Esophagus muscularis mucosa (tissue), 4 donors: Measurements from ENCODE around the gene FAM135A. TPM values are rescaled to one million over a fixed set of nuclear protein-coding genes. Genes with fewer than 3 reads are reported as not detected.

Experiments
- DNase-seq: peaks from one replicate; pipeline ENCODE4 v3.0.0-alpha.2; 2017; ENCODE audit errors: extremely low spot score
- H3K27ac ChIP-seq, 4 donors: fragments of 200-600 bp; sonication (generic); replicated peaks in 1 of 4; 1 replicate in 3 of 4; 2 replicates in 1 of 4; pipeline ENCODE4 v1.5.1; 2016 to 2019; ENCODE audit warnings: mild to moderate bottlenecking in 1 of 4
- H3K27me3 ChIP-seq, 4 donors: fragments of 200-600 bp; sonication (generic); one replicate each; pipeline versions ENCODE4 v1.5.1 to v1.6.0; 2016 to 2019
- H3K36me3 ChIP-seq, 4 donors: fragments of 200-600 bp; sonication (generic); one replicate each; pipeline ENCODE4 v1.5.1; 2016 to 2019
- H3K4me1 ChIP-seq, 4 donors: fragments of 200-600 bp; sonication (generic); one replicate each; pipeline ENCODE4 v1.5.1; 2016 to 2019
- H3K4me3 ChIP-seq, 4 donors: fragments of 200-600 bp; sonication (generic); 1 replicate in 2 of 4; 2 replicates in 2 of 4; pipeline ENCODE4 v1.5.1; 2016 to 2019; ENCODE audit warnings: mild to moderate bottlenecking in 4 of 4, moderate library complexity in 1 of 4
- H3K9me3 ChIP-seq, 4 donors: fragments of 200-600 bp; sonication (generic); 1 replicate in 3 of 4; 2 replicates in 1 of 4; pipeline ENCODE4 v1.5.1; 2016 to 2019
- CTCF ChIP-seq, 3 experiments: fragments of 200-600 bp in 2 of 3; fragments of 450-650 bp in 1 of 3; sonication (generic) in 2 of 3; IDR thresholded peaks; one replicate each; pipeline ENCODE4 v1.5.1; 2017 to 2019; ENCODE audit warnings: antibody characterized with exemption in 3 of 3, mild to moderate bottlenecking in 2 of 3, moderate library complexity in 1 of 3
- EP300 ChIP-seq: sonication (generic); formaldehyde crosslinking; IDR thresholded peaks from one replicate; pipeline ENCODE4 v1.6.1; 2017; ENCODE audit warnings: antibody characterized with exemption
- POLR2A ChIP-seq: fragments of 450-650 bp; IDR thresholded peaks from one replicate; pipeline ENCODE4 v1.6.1; 2017; ENCODE audit warnings: antibody characterized with exemption, moderate library complexity, mild to moderate bottlenecking, low read depth
- POLR2AphosphoS5 ChIP-seq, 2 donors: sonication (generic); formaldehyde crosslinking; IDR thresholded peaks; one replicate each; pipeline ENCODE4 v1.6.1; 2017; ENCODE audit warnings: antibody characterized with exemption in 2 of 2
- WGBS: methylation state at CpG from one replicate; pipeline ENCODE4 v1.1.5; 2018; 5-methylcytosine and 5-hydroxymethylcytosine counted together
- intact Hi-C: fragments of 100-400 bp; cut with DNase I; formaldehyde crosslinking; loops from one replicate; pipeline ENCODE4 v1.15.1; 2023
- total RNA-seq, 4 donors: library from RNA; depleted of rRNA; stranded (reverse); fragments of >200 nt; gene quantifications; one replicate each; pipeline versions ENCODE4 v1.1.0 to v1.2.1, GENCODE V29; 2016

The FAM135A gene
- total RNA-seq, 4 donors from 2014 or later, result 14.8 to 21.3 (median 19.8) TPM

DNA sequence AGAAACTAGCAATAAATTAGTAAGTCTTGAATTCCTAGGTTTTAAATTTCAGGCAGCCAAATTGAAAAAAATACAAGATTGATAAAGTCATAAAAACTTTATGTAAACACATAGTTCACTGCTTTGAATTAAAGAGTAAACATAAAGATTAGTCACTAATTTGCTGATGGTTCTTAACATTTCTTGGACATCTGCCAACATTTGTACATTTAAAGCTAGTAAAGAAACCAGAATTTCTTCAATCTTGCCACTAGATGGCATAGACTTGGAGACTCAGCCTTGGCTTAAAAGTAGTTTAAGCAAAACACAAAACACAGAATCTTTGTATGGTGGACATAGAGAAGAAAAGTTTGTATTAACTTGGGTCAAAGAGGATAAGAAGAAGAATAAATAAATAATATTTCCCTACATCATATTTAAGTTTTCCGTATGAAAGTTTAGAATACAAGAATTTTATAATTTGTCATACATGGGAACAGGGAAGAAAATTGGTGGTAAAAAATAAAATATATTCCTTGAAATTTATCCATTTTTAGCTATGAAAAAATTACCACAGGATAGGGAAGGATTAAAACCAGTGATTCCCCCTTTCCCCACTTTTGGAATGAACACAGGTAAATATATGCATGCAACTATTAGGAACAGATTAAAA lies 41.7 kb upstream of the FAM135A start:
- Histone ChIP-seq H3K27me3 (peaks cover 0 to 5% (median 0%) of the 10 kb centered on the region in 4 donors), H3K36me3 (no peaks in the 10 kb centered on the region), H3K9me3 (no peaks in the 10 kb centered on the region), H3K4me1 (peaks cover 0 to 2% (median 0%) of the 10 kb centered on the region in 4 donors), H3K27ac (no peak overlapping the region), H3K4me3 (no peak overlapping the region)
- TF ChIP-seq POLR2AphosphoS5 (IDR thresholded peaks at IDR 0.05), result no peak
- peak; percentile 59 to 72 (median 60) for TF ChIP-seq CTCF (IDR thresholded peaks at IDR 0.05)
- 2% methylated on average over 1 of the region's 1 CpG for WGBS
- intact Hi-C loops, result no loop called here
- no peak for DNase-seq

- no peak for DNase-seq
- TF ChIP-seq EP300 (no peak), POLR2A (no peak), CTCF (IDR thresholded peaks at IDR 0.05) (no peak), POLR2AphosphoS5 (IDR thresholded peaks at IDR 0.05) (no peak)
- no peak overlapping the region for H3K27ac ChIP-seq
- intact Hi-C loops, result no loop called here
- no peak overlapping the region for H3K4me3 ChIP-seq
- no peaks in the 10 kb centered on the region for H3K9me3 ChIP-seq
- H3K4me1 ChIP-seq, result no peaks in the 10 kb centered on the region
- peaks cover 0 to 5% (median 0%) of the 10 kb centered on the region in 4 donors for H3K27me3 ChIP-seq
- no peaks in the 10 kb centered on the region for H3K36me3 ChIP-seq
- 81% methylated on average over 3 of the region's 3 CpGs for WGBS
These were observed 38.1 kb upstream of the FAM135A start for GRCh38 chr6:70375166-70375565.

DNA sequence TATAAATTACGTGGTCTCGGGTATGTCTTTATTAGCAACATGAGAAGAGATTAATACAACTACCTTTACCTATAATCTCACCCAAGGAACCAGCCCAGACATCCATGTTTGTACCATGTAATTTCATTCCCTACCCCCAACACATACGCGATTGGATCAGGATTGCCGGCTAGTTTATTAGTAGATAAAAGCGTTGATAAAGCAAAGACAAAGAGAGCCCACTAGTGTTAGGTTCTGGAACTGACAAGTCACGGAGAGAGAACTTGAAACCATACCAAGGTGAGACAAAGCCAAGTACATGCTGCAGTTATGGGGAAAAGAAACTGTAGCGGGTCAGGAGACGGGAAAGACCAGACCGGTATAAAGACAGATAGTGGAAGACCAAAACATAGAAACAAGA lies 37.4 kb upstream of the FAM135A start:
- 81% methylated on average over 10 of the region's 10 CpGs for WGBS
- Histone ChIP-seq H3K27me3 (peaks cover 0 to 5% (median 0%) of the 10 kb centered on the region in 4 donors), H3K4me3 (no peak overlapping the region), H3K36me3 (no peaks in the 10 kb centered on the region), H3K27ac (no peak overlapping the region), H3K4me1 (no peaks in the 10 kb centered on the region), H3K9me3 (no peaks in the 10 kb centered on the region)
- no peak for DNase-seq
- TF ChIP-seq POLR2A (no peak), POLR2AphosphoS5 (IDR thresholded peaks at IDR 0.05) (no peak), CTCF (IDR thresholded peaks at IDR 0.05) (no peak), EP300 (no peak)
- intact Hi-C loops, result no loop called here

DNA sequence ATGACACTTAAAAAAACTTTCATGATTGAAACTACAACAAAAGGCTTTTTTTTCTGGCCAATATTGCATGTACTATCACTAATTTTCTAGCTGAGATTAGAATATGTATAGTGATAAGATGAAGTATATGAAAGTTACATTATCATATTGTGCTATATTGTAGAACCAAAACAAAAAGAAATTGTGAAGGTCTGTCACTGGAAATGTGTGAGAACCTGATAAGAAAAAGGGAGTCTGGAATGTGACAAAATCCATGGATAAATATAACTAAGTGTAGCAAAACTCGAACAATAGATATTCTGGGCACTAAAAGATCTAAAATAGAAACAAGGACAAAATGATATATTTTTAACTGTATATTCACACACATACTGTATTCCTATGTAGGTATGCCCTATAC lies 36.7 kb upstream of the FAM135A start:
- TF ChIP-seq POLR2A (no peak), CTCF (IDR thresholded peaks at IDR 0.05) (no peak), POLR2AphosphoS5 (IDR thresholded peaks at IDR 0.05) (no peak), EP300 (no peak)
- Histone ChIP-seq H3K27me3 (peaks cover 0 to 5% (median 0%) of the 10 kb centered on the region in 4 donors), H3K36me3 (no peaks in the 10 kb centered on the region), H3K4me3 (no peak overlapping the region), H3K9me3 (no peaks in the 10 kb centered on the region), H3K27ac (no peak overlapping the region), H3K4me1 (no peaks in the 10 kb centered on the region)
- 62% methylated on average over 1 of the region's 1 CpG for WGBS
- DNase-seq, result no peak
- intact Hi-C loops, result no loop called here

DNA sequence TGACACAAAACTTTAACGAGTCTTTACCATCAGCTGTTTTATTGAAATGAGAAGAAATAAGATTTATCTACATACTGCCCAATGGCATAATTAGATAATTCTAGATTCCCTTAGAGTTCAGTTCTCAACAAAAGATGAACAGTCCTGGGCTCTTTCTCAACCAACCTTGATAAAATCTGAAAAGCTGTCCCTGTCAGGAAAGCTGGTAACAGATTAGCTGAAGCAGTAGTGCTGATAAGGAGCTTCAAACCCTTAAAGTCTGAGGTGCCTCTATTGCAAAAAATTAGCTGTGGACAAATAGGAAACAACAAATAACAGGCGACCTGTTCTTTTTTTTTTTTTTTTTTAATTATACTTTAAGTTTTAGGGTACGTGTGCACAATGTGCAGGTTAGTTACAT lies 35.9 kb upstream of the FAM135A start:
- no peak for TF ChIP-seq POLR2A
- TF ChIP-seq POLR2AphosphoS5 (IDR thresholded peaks at IDR 0.05), result no peak
- no peak for TF ChIP-seq CTCF (IDR thresholded peaks at IDR 0.05)
- no peak for TF ChIP-seq EP300
- H3K4me1 ChIP-seq, result no peaks in the 10 kb centered on the region
- H3K9me3 ChIP-seq, result no peaks in the 10 kb centered on the region
- no peaks in the 10 kb centered on the region for H3K36me3 ChIP-seq
- intact Hi-C loops, result no loop called here
- no peak overlapping the region for H3K4me3 ChIP-seq
- WGBS, result 54% methylated on average over 3 of the region's 3 CpGs
- DNase-seq, result no peak
- H3K27me3 ChIP-seq, result peaks cover 0 to 5% (median 0%) of the 10 kb centered on the region in 4 donors
- no peak overlapping the region for H3K27ac ChIP-seq
